Neural cell (in vitro differentiated cells): Measurements from ENCODE around the gene ACTG1. TPM values are rescaled to one million over a fixed set of nuclear protein-coding genes. Genes with fewer than 3 reads are reported as not detected.

Experiments used
- H2AFZ ChIP-seq: fragments of 200-600, 300-800 bp; sonication (generic), shearing (Covaris generic); 2 replicates; pipeline ENCODE4 v1.6.0; 2014; ENCODE audit warnings: low read depth, mild to moderate bottlenecking, antibody characterized with exemption, low read length, moderate library complexity
- H3F3A ChIP-seq: fragments of 200-600 bp; shearing (Covaris generic); 2 replicates; pipeline ENCODE4 v1.6.1; 2016; ENCODE audit warnings: mild to moderate bottlenecking, moderate library complexity, mixed read lengths, antibody characterized with exemption, low read length; ENCODE audit not compliant: insufficient read depth, poor library complexity, severe bottlenecking
- H3K27ac ChIP-seq: fragments of 200-600, 300-800 bp; sonication (generic), shearing (Covaris generic); 2 replicates; pipeline ENCODE4 v1.5.1; 2014; ENCODE audit warnings: mild to moderate bottlenecking, low read length, moderate library complexity
- H3K27me3 ChIP-seq: fragments of 300-800, 200-600 bp; sonication (generic), shearing (Covaris generic); 2 replicates; pipeline ENCODE4 v1.6.0; 2014; ENCODE audit warnings: mild to moderate bottlenecking, low read depth, low read length, moderate library complexity; ENCODE audit not compliant: insufficient read depth
- H3K36me3 ChIP-seq: fragments of 300-800, 200-600 bp; sonication (generic), shearing (Covaris generic); 2 replicates; pipeline ENCODE4 v1.5.1; 2014; ENCODE audit warnings: mild to moderate bottlenecking, antibody characterized with exemption, low read length, moderate library complexity; ENCODE audit not compliant: insufficient read depth
- H3K4me2 ChIP-seq: fragments of 300-800, 200-600 bp; sonication (generic), shearing (Covaris generic); 2 replicates; pipeline ENCODE4 v1.6.0; 2014; ENCODE audit warnings: mild to moderate bottlenecking, low read length
- H3K4me3 ChIP-seq: fragments of 300-800, 200-600 bp; sonication (generic), shearing (Covaris generic); 2 replicates; pipeline ENCODE4 v1.5.1; 2014; ENCODE audit warnings: mild to moderate bottlenecking, low read length, moderate library complexity
- H3K79me2 ChIP-seq: fragments of 200-600 bp; shearing (Covaris generic); replicated peaks from 2 replicates; pipeline ENCODE4 v1.6.0; 2014; ENCODE audit warnings: mild to moderate bottlenecking, low read length, moderate library complexity; ENCODE audit not compliant: insufficient read depth
- H3K9ac ChIP-seq: fragments of 300-800, 200-600 bp; sonication (generic), shearing (Covaris generic); 2 replicates; pipeline ENCODE4 v1.6.1; 2016; ENCODE audit warnings: mild to moderate bottlenecking, low read length, mixed read lengths
- H3K9me2 ChIP-seq: fragments of 200-600 bp; shearing (Covaris generic); 2 replicates; pipeline ENCODE4 v1.6.1; 2016; ENCODE audit warnings: mild to moderate bottlenecking, low read length, mixed read lengths; ENCODE audit not compliant: insufficient read depth
- H3K9me3 ChIP-seq: fragments of 200-600, 300-800 bp; sonication (generic), shearing (Covaris generic); 2 replicates; pipeline ENCODE4 v1.6.1; 2016; ENCODE audit warnings: mild to moderate bottlenecking, mixed run types, low read length, moderate library complexity, mixed read lengths
- H4K20me1 ChIP-seq: fragments of 200-600 bp; shearing (Covaris generic); 2 replicates; pipeline ENCODE4 v1.6.1; 2016; ENCODE audit warnings: mild to moderate bottlenecking, mixed run types; ENCODE audit not compliant: insufficient read depth
- CTCF ChIP-seq: fragments of 450-650 bp; IDR thresholded peaks from 2 replicates; pipeline ENCODE4 v1.5.1; 2014; ENCODE audit warnings: antibody characterized with exemption, mild to moderate bottlenecking, moderate library complexity; ENCODE audit not compliant: poor library complexity, severe bottlenecking
- EP300 ChIP-seq: fragments of 450-650 bp; conservative IDR thresholded peaks from 2 replicates; pipeline ENCODE4 v1.6.1; 2014; ENCODE audit warnings: antibody characterized with exemption, mild to moderate bottlenecking, moderate library complexity; ENCODE audit not compliant: poor library complexity, severe bottlenecking
- EZH2 ChIP-seq: fragments of 200-600, 300-800 bp; shearing (Covaris generic), sonication (generic); IDR thresholded peaks from 2 replicates; pipeline ENCODE4 v1.6.1; 2014; ENCODE audit warnings: antibody characterized with exemption, low read length, borderline replicate concordance, mild to moderate bottlenecking; ENCODE audit not compliant: insufficient read depth, poor library complexity, severe bottlenecking
- MXI1 ChIP-seq: fragments of 450-650 bp; conservative IDR thresholded peaks from 2 replicates; pipeline ENCODE4 v1.6.1; 2014; ENCODE audit warnings: antibody characterized with exemption, mild to moderate bottlenecking; ENCODE audit not compliant: poor library complexity, severe bottlenecking
- POLR2AphosphoS5 ChIP-seq: IDR thresholded peaks from 2 replicates; pipeline ENCODE4 v1.6.1; 2012
- RAD21 ChIP-seq: fragments of 450-650 bp; conservative IDR thresholded peaks from 2 replicates; pipeline ENCODE4 v1.6.1; 2014; ENCODE audit warnings: antibody characterized with exemption, mild to moderate bottlenecking, moderate library complexity
- REST ChIP-seq: IDR thresholded peaks from 2 replicates; pipeline ENCODE4 v1.6.1; 2012; ENCODE audit warnings: borderline replicate concordance
- SMC3 ChIP-seq: fragments of 450-650 bp; conservative IDR thresholded peaks from 2 replicates; pipeline ENCODE4 v1.6.1; 2014; ENCODE audit warnings: antibody characterized with exemption, mild to moderate bottlenecking, moderate library complexity; ENCODE audit not compliant: poor library complexity
- TAF1 ChIP-seq: IDR thresholded peaks from 2 replicates; pipeline ENCODE4 v1.6.1; 2012; ENCODE audit warnings: low read depth
- polyA plus RNA-seq: library from polyadenylated mRNA; depleted of rRNA; stranded (reverse); fragments of >200 nt; gene quantifications from 2 replicates; pipeline ENCODE4 v1.2.3, GENCODE V29; 2014

The ACTG1 gene
- polyA plus RNA-seq, 1 donor from 2014 or later = 9,187 TPM

GRCh38 chr17:81468770-81469121, 43.9 kb downstream of the ACTG1 start:
- Histone ChIP-seq H3K27ac (no peak overlapping the region), H3K4me3 (no peak overlapping the region), H3K79me2 (no peaks in the 10 kb centered on the region), H3F3A (no peaks in the 10 kb centered on the region), H2AFZ (no peak overlapping the region), H3K27me3 (no peaks in the 10 kb centered on the region), H3K9ac (no peak overlapping the region), H3K4me2 (no peak overlapping the region), H4K20me1 (no peaks in the 10 kb centered on the region), H3K9me3 (no peaks in the 10 kb centered on the region), H3K36me3 (no peaks in the 10 kb centered on the region), H3K9me2 (no peaks in the 10 kb centered on the region)
- TF ChIP-seq EZH2 = no peak
- TF ChIP-seq REST = no peak
- TF ChIP-seq MXI1 = no peak

- TF ChIP-seq SMC3 = no peak
- no peak for TF ChIP-seq REST
- TF ChIP-seq EZH2 = no peak
- no peak for TF ChIP-seq TAF1
- TF ChIP-seq RAD21 = no peak
- no peak for TF ChIP-seq POLR2AphosphoS5
- no peak for TF ChIP-seq EP300
- no peak for TF ChIP-seq MXI1
- TF ChIP-seq CTCF = no peak
- no peaks in the 10 kb centered on the region for H3F3A ChIP-seq
- no peak overlapping the region for H3K4me2 ChIP-seq
- no peak overlapping the region for H2AFZ ChIP-seq
- H3K4me3 ChIP-seq = no peak overlapping the region
- H3K27ac ChIP-seq = no peak overlapping the region
- no peaks in the 10 kb centered on the region for H4K20me1 ChIP-seq
- H3K36me3 ChIP-seq = no peaks in the 10 kb centered on the region
- no peak overlapping the region for H3K9ac ChIP-seq
- no peaks in the 10 kb centered on the region for H3K9me3 ChIP-seq
- no peaks in the 10 kb centered on the region for H3K27me3 ChIP-seq
- H3K9me2 ChIP-seq = no peaks in the 10 kb centered on the region
- H3K79me2 ChIP-seq = no peaks in the 10 kb centered on the region
Measured at GRCh38 chr17:81468111-81468769, 44.4 kb downstream of the ACTG1 start.
